Loucy (cell line): ENCODE data around the gene DRD4.

Source experiments
- H2AFZ ChIP-seq: fragments of 200-600 bp; sonication (generic); 2 replicates; pipeline ENCODE4 v1.6.0; 2016; ENCODE audit warnings: antibody characterized with exemption, mild to moderate bottlenecking, low read length, moderate library complexity
- H3F3A ChIP-seq: fragments of 200-600 bp; 2 replicates; pipeline ENCODE4 v1.6.0; 2016; ENCODE audit warnings: antibody characterized with exemption, low read depth, mild to moderate bottlenecking
- H3K27me3 ChIP-seq: fragments of 200-600 bp; sonication (generic); 2 replicates; pipeline ENCODE4 v1.6.1; 2014; ENCODE audit warnings: low read length, mild to moderate bottlenecking; ENCODE audit not compliant: insufficient read depth, poor library complexity, severe bottlenecking
- H3K36me3 ChIP-seq: fragments of 200-600 bp; sonication (generic); 2 replicates; pipeline ENCODE4 v1.6.1; 2016; ENCODE audit warnings: low read length; ENCODE audit not compliant: insufficient read depth
- H3K4me1 ChIP-seq: fragments of 200-600 bp; sonication (generic); 2 replicates; pipeline ENCODE4 v1.5.1; 2014; ENCODE audit warnings: low read length, mild to moderate bottlenecking; ENCODE audit not compliant: insufficient read depth, poor library complexity, severe bottlenecking
- H3K4me2 ChIP-seq: fragments of 200-600 bp; sonication (generic); 2 replicates; pipeline ENCODE4 v1.6.0; 2014; ENCODE audit warnings: antibody characterized with exemption, low read length, low read depth, mild to moderate bottlenecking; ENCODE audit not compliant: poor library complexity, severe bottlenecking
- H3K4me3 ChIP-seq: fragments of 200-600 bp; sonication (generic); 2 replicates; pipeline ENCODE4 v1.5.1; 2014; ENCODE audit warnings: low read length, mild to moderate bottlenecking, mixed read lengths; ENCODE audit not compliant: poor library complexity, severe bottlenecking
- H3K79me2 ChIP-seq: fragments of 200-600 bp; sonication (generic); 2 replicates; pipeline ENCODE4 v1.6.1; 2014; ENCODE audit warnings: low read length; ENCODE audit not compliant: insufficient read depth
- H3K9ac ChIP-seq: fragments of 200-600 bp; sonication (generic); 2 replicates; pipeline ENCODE4 v1.6.0; 2014; ENCODE audit warnings: mild to moderate bottlenecking, low read depth, low read length, moderate library complexity; ENCODE audit not compliant: poor library complexity, severe bottlenecking
- H3K9me2 ChIP-seq: fragments of 200-600 bp; sonication (generic); replicated peaks from 2 replicates; pipeline ENCODE4 v1.6.1; 2016; ENCODE audit warnings: low read depth, low read length, mixed read lengths
- H3K9me3 ChIP-seq: fragments of 200-600 bp; sonication (generic); 2 replicates; pipeline ENCODE4 v1.6.1; 2014; ENCODE audit warnings: mild to moderate bottlenecking, antibody characterized with exemption, low read length, low read depth; ENCODE audit not compliant: insufficient read depth
- H4K20me1 ChIP-seq: fragments of 200-600 bp; sonication (generic); 2 replicates; pipeline ENCODE4 v1.6.0; 2014; ENCODE audit warnings: antibody characterized with exemption, low read length, mild to moderate bottlenecking; ENCODE audit not compliant: insufficient read depth, poor library complexity, severe bottlenecking
- EZH2phosphoT487 ChIP-seq: fragments of 200-600 bp; IDR thresholded peaks from 2 replicates; pipeline ENCODE4 v1.6.1; 2018; ENCODE audit warnings: antibody characterized with exemption, mild to moderate bottlenecking, moderate library complexity, borderline replicate concordance
- TF ChIP-seq, protein P1 (sequence below): fragments of 200-600 bp; sonication (generic); conservative IDR thresholded peaks from 2 replicates; pipeline ENCODE4 v1.5.1; 2014; ENCODE audit warnings: mild to moderate bottlenecking, antibody characterized with exemption, low read length

The DRD4 gene

GRCh38 chr11:637333-637592 lies 194 bp downstream of the DRD4 start:
- H3K79me2 ChIP-seq: no peaks in the 10 kb centered on the region
- no peaks in the 10 kb centered on the region for H3F3A ChIP-seq
- H3K9ac ChIP-seq: no peak overlapping the region
- H3K36me3 ChIP-seq: no peaks in the 10 kb centered on the region; the same call in 1 of the 2 replicates
- no peak overlapping the region for H3K4me3 ChIP-seq
- TF ChIP-seq, protein P1, sequence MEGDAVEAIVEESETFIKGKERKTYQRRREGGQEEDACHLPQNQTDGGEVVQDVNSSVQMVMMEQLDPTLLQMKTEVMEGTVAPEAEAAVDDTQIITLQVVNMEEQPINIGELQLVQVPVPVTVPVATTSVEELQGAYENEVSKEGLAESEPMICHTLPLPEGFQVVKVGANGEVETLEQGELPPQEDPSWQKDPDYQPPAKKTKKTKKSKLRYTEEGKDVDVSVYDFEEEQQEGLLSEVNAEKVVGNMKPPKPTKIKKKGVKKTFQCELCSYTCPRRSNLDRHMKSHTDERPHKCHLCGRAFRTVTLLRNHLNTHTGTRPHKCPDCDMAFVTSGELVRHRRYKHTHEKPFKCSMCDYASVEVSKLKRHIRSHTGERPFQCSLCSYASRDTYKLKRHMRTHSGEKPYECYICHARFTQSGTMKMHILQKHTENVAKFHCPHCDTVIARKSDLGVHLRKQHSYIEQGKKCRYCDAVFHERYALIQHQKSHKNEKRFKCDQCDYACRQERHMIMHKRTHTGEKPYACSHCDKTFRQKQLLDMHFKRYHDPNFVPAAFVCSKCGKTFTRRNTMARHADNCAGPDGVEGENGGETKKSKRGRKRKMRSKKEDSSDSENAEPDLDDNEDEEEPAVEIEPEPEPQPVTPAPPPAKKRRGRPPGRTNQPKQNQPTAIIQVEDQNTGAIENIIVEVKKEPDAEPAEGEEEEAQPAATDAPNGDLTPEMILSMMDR: no peak
- no peak for TF ChIP-seq EZH2phosphoT487
- no peaks in the 10 kb centered on the region for H3K27me3 ChIP-seq
- no peak overlapping the region for H3K4me2 ChIP-seq
- H3K9me2 ChIP-seq: no peaks in the 10 kb centered on the region
- H3K9me3 ChIP-seq: no peaks in the 10 kb centered on the region
- H2AFZ ChIP-seq: no peak overlapping the region
- no peaks in the 10 kb centered on the region for H3K4me1 ChIP-seq
- H4K20me1 ChIP-seq: no peaks in the 10 kb centered on the region

DNA sequence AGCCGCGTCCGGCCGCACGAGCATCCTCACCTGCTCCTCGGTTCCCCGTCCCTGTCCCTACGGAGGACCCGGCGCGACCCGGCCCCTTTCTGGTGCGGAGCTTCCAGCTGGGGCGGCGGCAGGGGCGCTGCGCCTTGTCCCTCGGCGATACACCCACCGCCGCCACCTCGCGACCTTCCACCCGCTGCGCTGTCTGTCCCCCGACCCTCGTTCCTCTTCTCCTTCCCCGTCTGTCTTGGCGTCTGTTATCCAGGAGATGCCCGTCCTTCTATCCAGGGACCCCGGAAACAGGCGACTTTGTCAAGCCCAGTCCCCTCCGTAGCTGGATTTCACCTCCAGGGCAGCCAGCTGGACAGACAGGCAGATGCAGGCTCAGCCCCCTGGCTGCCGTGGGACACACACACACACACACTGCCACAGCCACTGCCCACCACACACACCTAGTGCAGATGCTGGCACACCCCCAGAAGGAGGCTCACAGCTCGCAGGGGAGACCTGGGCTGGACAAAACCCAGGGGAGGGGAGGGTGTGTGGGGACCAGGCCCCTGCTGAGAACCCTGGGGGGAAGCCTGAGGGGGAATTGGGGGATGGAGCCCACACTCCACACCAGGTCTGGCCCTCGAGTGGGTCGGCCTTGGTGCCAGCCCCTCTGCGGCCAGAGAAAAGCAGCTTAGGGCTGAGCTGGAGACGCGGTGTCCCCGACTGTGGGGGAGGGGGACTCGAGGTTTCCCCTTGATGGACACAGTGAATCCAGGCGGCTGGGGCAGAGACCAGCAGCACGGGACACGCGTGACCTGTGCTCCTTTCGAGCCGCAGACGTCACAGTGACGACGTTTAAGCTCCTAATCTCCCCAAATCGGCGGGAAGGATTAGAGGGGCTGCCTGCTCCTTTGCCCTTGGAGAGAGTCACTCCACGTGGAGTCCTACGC lies 788 bp downstream of the DRD4 start:
- Histone ChIP-seq H3K9me2 (no peaks in the 10 kb centered on the region), H3F3A (no peaks in the 10 kb centered on the region), H3K4me1 (no peaks in the 10 kb centered on the region), H3K9ac (no peak overlapping the region), H3K4me2 (no peak overlapping the region), H3K9me3 (no peaks in the 10 kb centered on the region), H2AFZ (no peak overlapping the region), H4K20me1 (no peaks in the 10 kb centered on the region), H3K36me3 (no peaks in the 10 kb centered on the region; the same call in 1 of the 2 replicates), H3K27me3 (no peaks in the 10 kb centered on the region), H3K4me3 (no peak overlapping the region), H3K79me2 (no peaks in the 10 kb centered on the region)
- TF ChIP-seq EZH2phosphoT487: no peak
- TF ChIP-seq, protein P1: no peak

GRCh38 chr11:638631-639331 lies 1.7 kb downstream of the DRD4 start:
- no peak overlapping the region for H2AFZ ChIP-seq
- H3K4me1 ChIP-seq: no peaks in the 10 kb centered on the region
- no peak overlapping the region for H3K9ac ChIP-seq
- H3K4me2 ChIP-seq: no peak overlapping the region
- H3K36me3 ChIP-seq: no peaks in the 10 kb centered on the region; the same call in 1 of the 2 replicates
- H3F3A ChIP-seq: no peaks in the 10 kb centered on the region
- TF ChIP-seq EZH2phosphoT487: no peak
- TF ChIP-seq, protein P1: no peak
- H4K20me1 ChIP-seq: no peaks in the 10 kb centered on the region
- no peaks in the 10 kb centered on the region for H3K79me2 ChIP-seq
- H3K9me3 ChIP-seq: no peaks in the 10 kb centered on the region
- H3K27me3 ChIP-seq: no peaks in the 10 kb centered on the region
- no peak overlapping the region for H3K4me3 ChIP-seq
- no peaks in the 10 kb centered on the region for H3K9me2 ChIP-seq
